Peyer's patch (tissue), 4 donors: ENCODE results near the gene POLR2L. TPM values are rescaled to one million over a fixed set of nuclear protein-coding genes. Genes with fewer than 3 reads are reported as not detected.
A peak's percentile ranks its signal among the peaks of the same experiment; 100 is the strongest.

ENCODE experiments used
- DNase-seq, 3 donors: peaks; one replicate each; pipeline ENCODE4 v3.0.0-alpha.2; 2017 to 2019
- H3K27ac ChIP-seq, 4 donors: fragments of 200-600 bp; sonication (generic); one replicate each; pipeline ENCODE4 v1.5.1; 2016 to 2019
- H3K27me3 ChIP-seq, 2 donors: fragments of 200-600 bp; sonication (generic); one replicate each; pipeline ENCODE4 v1.5.1; 2019
- H3K36me3 ChIP-seq, 3 donors: fragments of 200-600 bp; sonication (generic); one replicate each; pipeline ENCODE4 v1.5.1; 2016 to 2019
- H3K4me1 ChIP-seq, 4 donors: fragments of 200-600 bp; sonication (generic); one replicate each; pipeline ENCODE4 v1.5.1; 2016 to 2019
- H3K4me3 ChIP-seq, 4 donors: fragments of 200-600 bp; sonication (generic); 1 replicate in 3 of 4; 2 replicates in 1 of 4; pipeline ENCODE4 v1.5.1; 2016 to 2019; ENCODE audit warnings: mild to moderate bottlenecking in 1 of 4
- H3K9me3 ChIP-seq, 4 donors: fragments of 200-600 bp; sonication (generic); one replicate each; pipeline ENCODE4 v1.5.1; 2016 to 2019; ENCODE audit warnings: mild to moderate bottlenecking in 1 of 4
- CTCF ChIP-seq, 6 experiments: fragments of 450-650 bp in 4 of 6; fragments of 200-600 bp in 2 of 6; sonication (generic) in 1 of 6; IDR thresholded peaks; one replicate each; pipeline ENCODE4 v1.5.1; 2017 to 2019; ENCODE audit warnings: antibody characterized with exemption in 6 of 6, mild to moderate bottlenecking in 3 of 6, moderate library complexity in 1 of 6
- POLR2A ChIP-seq, 2 donors: fragments of 450-650 bp; IDR thresholded peaks; one replicate each; pipeline ENCODE4 v1.5.1; 2017; ENCODE audit warnings: antibody characterized with exemption in 2 of 2, mild to moderate bottlenecking in 2 of 2, moderate library complexity in 2 of 2
- total RNA-seq, 4 donors: library from RNA; depleted of rRNA; stranded (reverse); fragments of >200 nt; gene quantifications; one replicate each; pipeline ENCODE4 v1.1.0, GENCODE V29; 2016

The POLR2L gene
- total RNA-seq, 4 donors from 2014 or later: 37.8 to 67.1 (median 44.8) TPM

- peaks cover 5 to 29% (median 18%) of the 10 kb centered on the region in 4 donors for H3K4me1 ChIP-seq
- H3K9me3 ChIP-seq: no peaks in the 10 kb centered on the region
- TF ChIP-seq CTCF (IDR thresholded peaks at IDR 0.05) (peak in 4 of 6 experiments; percentile 24 to 47 (median 42)), POLR2A (IDR thresholded peaks at IDR 0.05) (peak; percentile 89 to 92)
- peak overlapping the region; percentile 75 to 97 (median 80) for H3K4me3 ChIP-seq
- H3K27ac ChIP-seq: peak overlapping the region; percentile 96 to 98 (median 96)
- no peaks in the 10 kb centered on the region for H3K27me3 ChIP-seq
- peak; percentile 94 to 97 (median 95) for DNase-seq
- H3K36me3 ChIP-seq: peaks cover 0 to 25% (median 0%) of the 10 kb centered on the region in 3 donors
These were observed 23.0 kb downstream of the POLR2L start for GRCh38 chr11:819129-819931.

GRCh38 chr11:818396-819128 is 23.8 kb downstream of the POLR2L start, which contains the start of gene PNPLA2:
Gene PNPLA2 (plus strand): TSS chr11:818914. CDS start chr11:819719, 805 bp downstream.
- peak within 1 kb of the TSS; percentile 75 to 97 (median 80) for H3K4me3 ChIP-seq
- H3K27me3 ChIP-seq: no peaks in the 10 kb centered on the region
- H3K9me3 ChIP-seq: no peaks in the 10 kb centered on the region
- H3K36me3 ChIP-seq: peaks cover 0 to 19% (median 0%) of the 10 kb centered on the region in 3 donors
- TF ChIP-seq CTCF (IDR thresholded peaks at IDR 0.05) (no peak), POLR2A (IDR thresholded peaks at IDR 0.05) (peak; percentile 85 to 88)
- peaks cover 5 to 29% (median 18%) of the 10 kb centered on the region in 4 donors for H3K4me1 ChIP-seq
- peak in 2 of 3 donors; percentile 79 to 86 for DNase-seq
- H3K27ac ChIP-seq: peak within 1 kb of the TSS; percentile 96 to 98 (median 96)

- Histone ChIP-seq H3K9me3 (no peaks in the 10 kb centered on the region), H3K36me3 (peaks cover 0 to 24% (median 0%) of the 10 kb centered on the region in 3 donors), H3K4me3 (no peak overlapping the region), H3K27ac (no peak overlapping the region), H3K4me1 (peaks cover 6 to 20% (median 16%) of the 10 kb centered on the region in 4 donors), H3K27me3 (no peaks in the 10 kb centered on the region)
- no peak for DNase-seq
- TF ChIP-seq POLR2A (IDR thresholded peaks at IDR 0.05) (no peak), CTCF (IDR thresholded peaks at IDR 0.05) (no peak)
These were observed 25.9 kb downstream of the POLR2L start for GRCh38 chr11:816433-816779.

- peaks cover 0 to 26% (median 0%) of the 10 kb centered on the region in 3 donors for H3K36me3 ChIP-seq
- no peak for TF ChIP-seq POLR2A (IDR thresholded peaks at IDR 0.05)
- TF ChIP-seq CTCF (IDR thresholded peaks at IDR 0.05): no peak
These were observed 26.5 kb downstream of the POLR2L start for GRCh38 chr11:815675-816432.

GRCh38 chr11:813456-814096 is 28.8 kb downstream of the POLR2L start:
- H3K9me3 ChIP-seq: no peaks in the 10 kb centered on the region
- H3K27ac ChIP-seq: no peak overlapping the region
- peaks cover 0 to 26% (median 0%) of the 10 kb centered on the region in 3 donors for H3K36me3 ChIP-seq
- no peak for DNase-seq
- TF ChIP-seq POLR2A (IDR thresholded peaks at IDR 0.05) (no peak), CTCF (IDR thresholded peaks at IDR 0.05) (no peak)
- H3K4me1 ChIP-seq: peaks cover 7 to 17% (median 11%) of the 10 kb centered on the region in 4 donors
- no peak overlapping the region for H3K4me3 ChIP-seq
- H3K27me3 ChIP-seq: no peaks in the 10 kb centered on the region

More at GRCh38 chr11:815675-816432, 26.5 kb downstream of the POLR2L start:
- no peaks in the 10 kb centered on the region for H3K9me3 ChIP-seq
- H3K27ac ChIP-seq: no peak overlapping the region
- H3K4me1 ChIP-seq: peaks cover 10 to 20% (median 15%) of the 10 kb centered on the region in 4 donors
- no peak for DNase-seq
- no peaks in the 10 kb centered on the region for H3K27me3 ChIP-seq
- H3K4me3 ChIP-seq: no peak overlapping the region
